ENCODE results near the gene PARD3B.

The PARD3B gene

DNA sequence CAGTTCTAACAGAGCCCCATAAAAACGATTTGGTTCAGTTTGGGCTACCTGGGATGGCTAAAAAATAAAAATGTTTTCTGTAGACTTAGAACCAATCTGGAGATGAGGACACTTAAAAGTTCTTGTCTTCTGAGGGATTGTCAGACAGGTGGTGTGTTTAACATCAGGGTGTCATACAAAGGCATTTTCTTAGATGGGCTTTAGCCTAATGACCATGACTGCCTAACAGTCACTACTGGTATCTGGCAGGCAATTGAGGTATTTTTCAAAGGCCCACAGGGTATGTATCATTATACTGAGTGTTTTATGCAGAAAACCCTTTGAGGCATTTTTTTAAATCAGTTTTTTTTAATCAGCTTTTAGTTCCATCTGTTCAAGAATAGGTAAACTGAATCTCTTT, 341.4 kb downstream of the PARD3B start:
- in situ Hi-C loops (cut with MboI; ENCODE audit: low sequenced_read_pairs) = no loop called here
- Histone ChIP-seq H3K4me3 (no peak overlapping the region), H3K36me3 (replicated peaks) (no peaks in the 10 kb centered on the region), H3K27me3 (ENCODE audit: low read depth) (no peaks in the 10 kb centered on the region), H3K9me3 (no peaks in the 10 kb centered on the region), H3K4me1 (no peaks in the 10 kb centered on the region; the same call in 1 of the 2 replicates)
- no peak for DNase-seq (ENCODE audit: low spot score in 2 of 2)

DNA sequence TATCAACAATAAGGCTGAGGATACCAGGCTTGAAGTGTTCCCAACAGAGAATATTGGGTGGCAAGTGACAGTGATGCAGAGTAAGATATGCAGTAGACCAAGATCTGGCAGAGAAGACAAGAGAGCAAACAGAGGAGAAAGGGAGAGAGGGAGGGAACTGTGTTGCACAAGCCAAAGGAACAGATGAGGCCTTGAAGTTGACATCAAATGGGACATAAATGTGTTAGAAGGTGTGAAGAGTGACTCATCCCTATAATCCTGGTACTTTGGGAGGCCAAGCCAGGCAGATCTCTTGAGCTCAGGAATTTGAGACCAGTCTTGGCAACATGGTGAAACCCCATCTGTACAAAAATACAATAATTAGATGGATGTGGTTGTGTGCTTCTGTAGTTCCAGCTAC, 342.9 kb downstream of the PARD3B start:
- Histone ChIP-seq H3K4me1 (no peaks in the 10 kb centered on the region), H3K27me3 (ENCODE audit: low read depth) (no peaks in the 10 kb centered on the region), H3K9me3 (no peaks in the 10 kb centered on the region), H3K4me3 (no peak overlapping the region), H3K36me3 (replicated peaks) (no peaks in the 10 kb centered on the region)
- DNase-seq (ENCODE audit: low spot score in 2 of 2) = no peak
- in situ Hi-C loops (cut with MboI; ENCODE audit: low sequenced_read_pairs) = no loop called here

DNA sequence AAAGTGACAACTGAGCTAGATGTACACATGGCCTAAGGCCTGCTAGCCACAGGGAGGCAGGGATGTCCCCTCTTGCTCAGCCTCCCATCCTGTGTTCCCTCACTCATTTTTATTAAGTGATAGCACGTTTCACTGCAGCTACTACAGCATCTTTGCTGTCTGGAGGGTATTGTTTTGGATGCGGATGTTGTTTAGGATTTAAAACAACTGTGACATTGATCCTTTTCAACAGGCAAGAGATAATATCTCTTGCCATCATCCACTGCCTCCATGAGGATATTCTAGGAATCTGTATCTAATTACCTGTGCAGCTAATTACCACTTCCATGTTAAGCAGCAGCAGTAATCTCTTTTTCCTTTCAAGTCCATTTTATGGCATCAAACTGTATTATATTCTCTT, 345.4 kb downstream of the PARD3B start:
- DNase-seq (ENCODE audit: low spot score in 2 of 2) = no peak
- no peaks in the 10 kb centered on the region for H3K4me1 ChIP-seq
- H3K36me3 ChIP-seq (replicated peaks) = no peaks in the 10 kb centered on the region
- in situ Hi-C loops (cut with MboI; ENCODE audit: low sequenced_read_pairs) = no loop called here
- no peak overlapping the region for H3K4me3 ChIP-seq
- no peaks in the 10 kb centered on the region for H3K9me3 ChIP-seq
- H3K27me3 ChIP-seq (ENCODE audit: low read depth) = no peaks in the 10 kb centered on the region

DNA sequence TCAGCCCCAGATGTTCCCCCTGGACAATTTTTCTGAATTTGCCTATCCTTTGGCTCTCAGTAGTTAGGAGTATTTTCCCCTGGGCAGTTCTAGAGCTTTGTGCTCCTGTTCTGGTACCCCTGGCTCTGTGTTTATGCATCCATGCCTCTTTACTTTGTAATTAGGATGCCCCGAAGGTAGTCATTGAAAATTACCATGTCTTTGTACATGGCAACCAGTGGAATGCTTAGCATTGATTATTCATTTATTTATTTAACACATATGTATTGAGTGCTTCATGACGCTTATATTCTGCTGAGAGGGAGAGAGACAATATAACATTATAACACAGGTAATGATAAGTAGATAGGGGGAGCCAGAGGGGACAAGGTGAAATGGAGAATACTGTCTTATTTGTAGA, 346.5 kb downstream of the PARD3B start:
- Histone ChIP-seq H3K36me3 (replicated peaks) (no peaks in the 10 kb centered on the region), H3K9me3 (no peaks in the 10 kb centered on the region), H3K4me3 (no peak overlapping the region), H3K4me1 (peaks cover 3% of the 10 kb centered on the region; the same call in 1 of the 2 replicates), H3K27me3 (ENCODE audit: low read depth) (no peaks in the 10 kb centered on the region)
- in situ Hi-C loops (cut with MboI; ENCODE audit: low sequenced_read_pairs) = no loop called here
- no peak for DNase-seq (ENCODE audit: low spot score in 2 of 2)

DNA sequence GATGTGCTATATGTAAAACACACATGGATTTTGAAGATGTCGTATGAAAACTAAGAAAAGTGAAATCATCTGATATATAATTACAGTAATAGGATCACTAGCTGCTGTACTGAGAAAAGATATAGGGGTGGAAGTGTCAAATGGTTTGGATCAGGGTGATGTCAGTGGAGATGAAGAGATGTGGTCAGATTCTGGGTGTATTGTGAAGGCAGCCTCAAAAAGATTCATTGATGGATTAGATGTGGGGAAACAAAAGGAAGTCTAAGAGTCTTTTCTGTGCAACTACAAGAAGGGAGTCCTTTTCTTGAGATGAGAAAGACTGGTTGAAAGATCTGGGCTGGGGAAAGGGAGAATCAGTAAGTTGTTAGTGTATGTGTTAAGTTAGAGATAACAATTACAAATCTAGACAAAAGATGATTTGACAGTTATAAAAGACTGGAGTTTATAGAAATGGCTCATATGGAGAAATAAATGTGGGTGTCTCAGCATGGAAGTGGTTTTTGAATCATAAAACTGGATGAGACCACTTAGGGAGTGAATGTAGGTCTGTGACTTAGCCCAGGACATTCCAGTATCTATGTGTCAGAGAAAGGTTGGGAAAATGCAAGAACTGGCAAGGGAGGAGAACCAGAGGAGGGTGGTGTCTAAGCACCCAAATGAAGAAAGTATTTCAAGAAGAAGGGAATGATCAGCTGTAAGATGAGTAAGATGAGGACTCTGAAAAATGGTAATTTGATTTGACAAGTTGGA, 347.4 kb downstream of the PARD3B start:
- Histone ChIP-seq H3K4me3 (no peak overlapping the region), H3K4me1 (peaks cover 3% of the 10 kb centered on the region; the same call in 1 of the 2 replicates), H3K36me3 (replicated peaks) (no peaks in the 10 kb centered on the region), H3K27me3 (ENCODE audit: low read depth) (no peaks in the 10 kb centered on the region), H3K9me3 (no peaks in the 10 kb centered on the region)
- in situ Hi-C loops (cut with MboI; ENCODE audit: low sequenced_read_pairs) = no loop called here
- DNase-seq (ENCODE audit: low spot score in 2 of 2) = no peak

DNA sequence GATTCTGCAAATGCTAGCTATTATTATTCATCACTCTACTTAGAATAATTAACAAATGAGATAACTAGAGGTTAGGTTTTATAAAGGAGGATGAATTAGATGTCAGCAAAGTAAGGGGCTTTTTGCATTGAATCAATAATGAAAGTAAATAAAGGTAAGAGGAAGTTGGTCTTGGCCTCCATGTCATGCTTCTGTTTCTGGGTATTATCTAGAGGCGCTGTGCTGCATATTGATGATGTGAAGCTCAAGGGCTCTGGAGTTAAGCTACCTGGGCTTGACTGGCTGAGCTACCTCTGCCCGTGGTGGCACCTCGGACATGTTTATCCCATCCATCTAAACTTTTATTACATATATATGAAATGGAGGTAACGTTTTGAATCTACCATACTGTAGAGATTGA, 350.9 kb downstream of the PARD3B start:
- peaks cover 3% of the 10 kb centered on the region for H3K4me1 ChIP-seq
- H3K9me3 ChIP-seq = no peaks in the 10 kb centered on the region
- no peaks in the 10 kb centered on the region for H3K27me3 ChIP-seq (ENCODE audit: low read depth)
- no peak overlapping the region for H3K4me3 ChIP-seq
- DNase-seq (ENCODE audit: low spot score in 2 of 2) = no peak
- in situ Hi-C loops (cut with MboI; ENCODE audit: low sequenced_read_pairs) = no loop called here
- H3K36me3 ChIP-seq (replicated peaks) = no peaks in the 10 kb centered on the region

DNA sequence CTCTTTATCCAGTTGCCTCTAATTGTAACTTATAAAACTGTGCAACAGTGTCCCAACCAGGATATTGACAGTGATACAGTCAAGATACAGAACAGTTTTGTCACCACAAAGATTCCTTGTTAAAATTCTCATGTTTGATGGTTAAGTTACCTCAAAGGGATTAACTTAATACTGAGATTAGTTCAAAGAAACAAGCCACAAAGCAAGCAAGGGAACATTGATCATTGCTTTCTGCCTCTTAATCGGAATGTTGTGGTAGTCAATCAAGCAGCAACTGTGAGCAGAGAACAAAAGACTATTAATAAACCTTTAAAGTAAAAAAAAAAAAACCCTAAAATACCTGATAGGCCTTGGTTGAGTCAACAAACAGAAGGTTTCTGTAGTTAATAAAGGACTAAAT, 352.3 kb downstream of the PARD3B start:
- H3K4me1 ChIP-seq = peaks cover 3% of the 10 kb centered on the region
- H3K36me3 ChIP-seq (replicated peaks) = no peaks in the 10 kb centered on the region
- H3K4me3 ChIP-seq = no peak overlapping the region
- no peaks in the 10 kb centered on the region for H3K9me3 ChIP-seq
- no peak for DNase-seq (ENCODE audit: low spot score in 2 of 2)
- in situ Hi-C loops (cut with MboI; ENCODE audit: low sequenced_read_pairs) = no loop called here
- H3K27me3 ChIP-seq (ENCODE audit: low read depth) = no peaks in the 10 kb centered on the region

DNA sequence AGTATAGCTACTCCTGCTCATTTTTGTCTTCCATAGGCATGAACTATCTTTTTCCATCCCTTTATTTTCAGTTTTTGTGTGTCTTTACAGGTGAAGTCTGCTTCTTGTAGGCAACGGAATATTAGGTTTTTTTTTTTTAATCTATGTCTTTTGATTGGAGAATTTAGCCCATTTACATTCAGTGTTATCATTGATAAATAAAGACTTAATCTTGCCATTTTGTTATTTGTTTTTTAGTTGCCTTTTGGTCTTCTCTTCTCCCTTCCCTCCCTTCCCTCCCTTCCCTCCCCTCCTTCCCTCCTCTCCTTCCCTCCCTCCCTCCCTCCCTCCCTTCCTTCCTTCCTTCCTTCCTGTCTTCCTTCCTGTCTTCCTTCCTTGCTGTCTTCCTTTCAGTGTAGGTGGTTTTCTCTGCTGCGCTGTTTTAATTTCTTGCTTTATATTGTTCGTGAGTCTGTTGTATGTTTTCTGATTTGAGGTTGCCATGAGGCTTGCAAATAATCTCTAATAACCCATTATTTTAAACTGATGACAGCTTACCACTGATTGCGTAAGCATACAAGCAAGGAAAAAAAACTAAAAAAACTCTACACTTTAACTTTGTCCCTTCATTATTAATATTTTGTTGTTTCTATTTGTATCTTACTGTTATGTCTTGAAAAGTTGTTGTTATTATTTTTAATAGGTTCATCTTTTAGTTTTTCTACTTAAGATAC, 353.8 kb downstream of the PARD3B start:
- Histone ChIP-seq H3K36me3 (replicated peaks) (no peaks in the 10 kb centered on the region), H3K9me3 (no peaks in the 10 kb centered on the region), H3K4me1 (peaks cover 6% of the 10 kb centered on the region), H3K27me3 (ENCODE audit: low read depth) (no peaks in the 10 kb centered on the region), H3K4me3 (no peak overlapping the region)
- no peak for DNase-seq (ENCODE audit: low spot score in 2 of 2)
- in situ Hi-C loops (cut with MboI; ENCODE audit: low sequenced_read_pairs) = no loop called here

DNA sequence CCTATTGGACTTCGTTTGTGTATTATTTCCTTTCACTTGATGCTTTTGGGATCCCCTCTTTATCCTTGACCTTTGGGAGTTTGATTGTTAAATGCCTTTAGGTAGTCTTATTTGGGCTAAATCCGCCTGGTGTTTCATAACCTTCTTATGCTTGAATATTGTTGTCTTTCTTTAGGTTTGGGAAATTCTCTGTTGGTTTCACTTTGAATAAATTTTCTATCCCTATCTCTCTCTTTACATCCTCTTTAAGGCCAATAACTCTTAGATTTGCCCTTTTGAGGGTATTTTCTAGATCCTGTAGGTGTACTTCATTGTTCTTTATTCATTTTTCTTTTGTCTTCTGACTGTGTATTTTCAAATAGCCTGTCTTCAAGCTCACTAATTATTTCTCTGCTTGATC, 354.7 kb downstream of the PARD3B start:
- DNase-seq (ENCODE audit: low spot score in 2 of 2) = no peak
- no peak overlapping the region for H3K4me3 ChIP-seq
- peaks cover 6% of the 10 kb centered on the region for H3K4me1 ChIP-seq
- no peaks in the 10 kb centered on the region for H3K36me3 ChIP-seq (replicated peaks)
- in situ Hi-C loops (cut with MboI; ENCODE audit: low sequenced_read_pairs) = no loop called here
- H3K9me3 ChIP-seq = no peaks in the 10 kb centered on the region
- H3K27me3 ChIP-seq (ENCODE audit: low read depth) = no peaks in the 10 kb centered on the region

DNA sequence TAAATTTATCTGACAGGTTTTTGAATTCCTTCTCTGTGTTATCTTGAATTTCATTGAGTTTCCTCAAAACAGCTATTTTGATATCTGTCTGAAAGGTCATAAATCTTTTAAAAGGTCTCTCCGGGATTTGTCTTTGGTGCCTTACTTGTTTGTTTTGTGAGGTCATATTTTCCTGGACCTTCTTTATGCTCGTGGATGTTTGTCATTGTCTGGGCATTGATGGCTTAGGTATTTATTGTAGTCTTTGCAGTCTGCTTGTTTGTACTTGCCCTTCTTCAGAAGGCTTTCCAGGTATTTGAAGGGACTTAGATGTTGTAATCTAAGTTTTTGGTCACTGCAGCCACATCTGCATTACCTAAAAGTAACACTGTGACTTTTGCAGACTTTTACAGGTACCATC, 355.2 kb downstream of the PARD3B start:
- no peaks in the 10 kb centered on the region for H3K36me3 ChIP-seq (replicated peaks)
- H3K4me1 ChIP-seq = peaks cover 6% of the 10 kb centered on the region
- DNase-seq (ENCODE audit: low spot score in 2 of 2) = no peak
- no peaks in the 10 kb centered on the region for H3K9me3 ChIP-seq
- in situ Hi-C loops (cut with MboI; ENCODE audit: low sequenced_read_pairs) = no loop called here
- H3K27me3 ChIP-seq (ENCODE audit: low read depth) = no peaks in the 10 kb centered on the region
- no peak overlapping the region for H3K4me3 ChIP-seq

DNA sequence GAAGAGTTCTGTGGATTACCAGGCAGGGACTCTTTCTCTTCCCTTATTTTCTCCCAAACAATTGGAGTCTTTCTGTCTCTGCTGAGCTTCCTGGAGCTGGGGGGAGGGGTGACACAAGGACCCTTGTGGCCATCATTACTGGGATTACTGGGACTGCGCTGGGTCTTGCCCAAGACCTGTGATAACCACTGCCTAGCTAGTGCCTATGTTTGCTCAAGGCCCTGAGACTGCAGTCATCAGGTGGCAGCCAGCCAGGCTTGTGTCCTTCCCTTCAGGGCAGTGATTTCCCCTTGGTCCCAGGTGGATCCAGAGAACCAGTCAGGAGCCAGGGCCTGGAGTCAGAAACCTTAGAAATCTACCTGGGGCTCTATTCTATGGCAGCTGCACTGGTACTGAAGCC, 355.6 kb downstream of the PARD3B start:
- Histone ChIP-seq H3K36me3 (replicated peaks) (no peaks in the 10 kb centered on the region), H3K27me3 (ENCODE audit: low read depth) (no peaks in the 10 kb centered on the region), H3K4me3 (no peak overlapping the region), H3K4me1 (peaks cover 6% of the 10 kb centered on the region), H3K9me3 (no peaks in the 10 kb centered on the region)
- no peak for DNase-seq (ENCODE audit: low spot score in 2 of 2)
- in situ Hi-C loops (cut with MboI; ENCODE audit: low sequenced_read_pairs) = no loop called here

DNA sequence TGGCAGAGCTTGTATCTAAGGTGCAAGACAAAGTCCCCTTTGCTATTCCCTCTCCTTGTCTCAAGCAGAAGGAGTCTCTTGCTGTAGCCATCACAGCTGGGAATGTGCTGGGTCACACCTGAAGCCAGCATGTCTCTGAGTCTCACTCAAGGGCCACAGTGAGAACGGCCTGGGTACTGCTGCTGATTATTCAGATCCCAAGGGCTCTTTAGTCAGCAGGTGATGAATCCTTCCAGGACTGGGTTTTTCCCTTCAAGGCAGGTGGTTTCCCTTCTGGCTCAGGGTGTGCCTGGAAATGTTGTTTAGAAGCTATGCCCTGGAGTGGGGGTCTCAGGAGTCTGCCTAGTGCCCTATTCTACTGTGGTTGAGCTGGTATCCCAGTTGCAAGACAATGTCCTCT, 356.3 kb downstream of the PARD3B start:
- H3K9me3 ChIP-seq = no peaks in the 10 kb centered on the region
- in situ Hi-C loops (cut with MboI; ENCODE audit: low sequenced_read_pairs) = no loop called here
- no peaks in the 10 kb centered on the region for H3K36me3 ChIP-seq (replicated peaks)
- H3K4me3 ChIP-seq = no peak overlapping the region
- peaks cover 4% of the 10 kb centered on the region for H3K4me1 ChIP-seq
- H3K27me3 ChIP-seq (ENCODE audit: low read depth) = no peaks in the 10 kb centered on the region
- DNase-seq (ENCODE audit: low spot score in 2 of 2) = no peak

DNA sequence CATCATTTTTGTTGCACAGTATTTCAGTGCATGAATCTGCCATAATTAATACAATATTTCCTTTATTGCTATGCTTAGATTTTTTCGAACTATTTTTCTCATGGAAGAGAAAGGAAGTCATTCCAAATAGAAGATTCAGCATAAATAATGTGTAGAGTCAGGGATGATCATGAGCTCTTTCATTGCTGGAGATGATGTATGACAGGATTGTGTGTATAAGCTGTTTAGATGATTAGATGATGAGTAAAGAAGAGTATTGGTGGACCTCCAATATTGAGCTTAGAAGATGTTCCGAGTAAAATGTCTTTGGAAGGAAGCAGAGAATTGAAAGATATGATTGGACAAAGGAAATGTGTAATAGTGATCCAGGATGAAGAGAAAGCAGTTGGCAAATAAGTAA, 364.5 kb downstream of the PARD3B start:
- no peaks in the 10 kb centered on the region for H3K9me3 ChIP-seq
- no peak overlapping the region for H3K4me3 ChIP-seq
- no peaks in the 10 kb centered on the region for H3K36me3 ChIP-seq (replicated peaks)
- no peaks in the 10 kb centered on the region for H3K4me1 ChIP-seq
- DNase-seq (ENCODE audit: low spot score in 2 of 2) = no peak
- in situ Hi-C loops (cut with MboI; ENCODE audit: low sequenced_read_pairs) = no loop called here
- no peaks in the 10 kb centered on the region for H3K27me3 ChIP-seq (ENCODE audit: low read depth)

DNA sequence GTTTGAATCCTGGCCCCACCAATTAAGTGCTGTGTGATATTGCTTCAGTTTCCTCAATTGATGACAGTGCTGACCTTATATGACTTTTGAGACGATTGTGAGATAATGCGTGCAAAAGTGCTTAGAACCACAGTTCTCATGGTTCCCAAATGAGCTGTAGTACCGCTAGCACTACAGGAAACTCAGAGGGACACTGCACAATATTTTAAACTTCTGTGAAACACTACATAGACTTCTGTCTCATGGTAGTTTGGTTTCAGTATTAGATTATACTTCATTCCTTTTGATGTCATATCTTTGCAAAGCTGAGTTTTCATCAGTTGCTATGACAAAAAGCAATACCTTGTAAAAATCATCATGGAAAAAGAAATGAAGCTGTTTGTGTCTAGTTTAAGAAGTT, 368.0 kb downstream of the PARD3B start:
- no peaks in the 10 kb centered on the region for H3K27me3 ChIP-seq (ENCODE audit: low read depth)
- in situ Hi-C loops (cut with MboI; ENCODE audit: low sequenced_read_pairs) = no loop called here
- no peak for DNase-seq (ENCODE audit: low spot score in 2 of 2)
- no peaks in the 10 kb centered on the region for H3K4me1 ChIP-seq
- H3K9me3 ChIP-seq = no peaks in the 10 kb centered on the region
- no peaks in the 10 kb centered on the region for H3K36me3 ChIP-seq (replicated peaks)
- H3K4me3 ChIP-seq = no peak overlapping the region

Data from HAP-1 (cell line).